GM23248 (cell line): ENCODE measurements around the gene STRA6. TPM values are rescaled to one million over a fixed set of nuclear protein-coding genes. Genes with fewer than 3 reads are reported as not detected.

ENCODE experiments used
- DNase-seq: peaks from one replicate; pipeline ENCODE4 v3.0.0-alpha.2; 2015
- H2AFZ ChIP-seq: fragments of 200-600 bp; sonication (generic); 2 replicates; pipeline ENCODE4 v1.6.1; 2016; ENCODE audit warnings: antibody characterized with exemption
- H3F3A ChIP-seq: fragments of 200-600 bp; sonication (generic); 2 replicates; pipeline ENCODE4 v1.6.1; 2016; ENCODE audit warnings: mild to moderate bottlenecking, antibody characterized with exemption, mixed run types; ENCODE audit not compliant: insufficient read depth
- H3K27ac ChIP-seq: fragments of 200-600 bp; sonication (generic); 2 replicates; pipeline ENCODE4 v1.5.1; 2016; ENCODE audit warnings: mild to moderate bottlenecking
- H3K27me3 ChIP-seq: fragments of 200-600 bp; sonication (generic); replicated peaks from 2 replicates; pipeline ENCODE4 v1.6.1; 2016; ENCODE audit warnings: mild to moderate bottlenecking; ENCODE audit not compliant: insufficient read depth
- H3K36me3 ChIP-seq: fragments of 200-600 bp; sonication (generic); 2 replicates; pipeline ENCODE4 v1.6.1; 2016; ENCODE audit warnings: low read depth, mild to moderate bottlenecking
- H3K4me1 ChIP-seq: fragments of 200-600 bp; sonication (generic); 2 replicates; pipeline ENCODE4 v1.6.1; 2016; ENCODE audit warnings: mild to moderate bottlenecking; ENCODE audit not compliant: insufficient read depth
- H3K4me2 ChIP-seq: fragments of 200-600 bp; sonication (generic); one replicate; pipeline ENCODE4 v1.6.1; 2016; ENCODE audit warnings: mild to moderate bottlenecking; ENCODE audit not compliant: unreplicated experiment
- H3K4me3 ChIP-seq: fragments of 200-600 bp; sonication (generic); 2 replicates; pipeline ENCODE4 v1.5.1; 2016; ENCODE audit warnings: mild to moderate bottlenecking
- H3K79me2 ChIP-seq: fragments of 200-600 bp; sonication (generic); 2 replicates; pipeline ENCODE4 v1.6.1; 2016; ENCODE audit warnings: mild to moderate bottlenecking; ENCODE audit not compliant: insufficient read depth
- H3K9ac ChIP-seq: fragments of 200-600 bp; sonication (generic); 2 replicates; pipeline ENCODE4 v1.6.1; 2016; ENCODE audit warnings: mild to moderate bottlenecking
- H3K9me2 ChIP-seq: fragments of 200-600 bp; sonication (generic); 2 replicates; pipeline ENCODE4 v1.6.1; 2016; ENCODE audit warnings: mixed run types, mild to moderate bottlenecking, moderate library complexity; ENCODE audit not compliant: insufficient read depth
- H3K9me3 ChIP-seq: fragments of 200-600 bp; sonication (generic); one replicate; pipeline ENCODE4 v1.6.1; 2017; ENCODE audit warnings: low read depth
- H4K20me1 ChIP-seq: fragments of 200-600 bp; sonication (generic); 2 replicates; pipeline ENCODE4 v1.6.0; 2016; ENCODE audit not compliant: insufficient read depth
- EZH2 ChIP-seq: fragments of 200-600 bp; sonication (generic); IDR thresholded peaks from 2 replicates; pipeline ENCODE4 v1.6.1; 2018; ENCODE audit warnings: antibody characterized with exemption, mild to moderate bottlenecking; ENCODE audit not compliant: insufficient read depth, poor library complexity, severe bottlenecking
- EZH2phosphoT487 ChIP-seq: fragments of 200-600 bp; sonication (generic); IDR thresholded peaks from 2 replicates; pipeline ENCODE4 v1.6.1; 2018; ENCODE audit warnings: antibody characterized with exemption, moderate library complexity, mild to moderate bottlenecking, low read depth; ENCODE audit not compliant: insufficient read depth
- WGBS, 2 experiments: methylation state at CpG; one replicate each; pipeline ENCODE4 v1.1.6; 2015 to 2017; ENCODE audit warnings: low lambda C conversion rate in 2 of 2, low coverage in 1 of 2; ENCODE audit errors: missing lambda C conversion rate in 2 of 2; 5-methylcytosine and 5-hydroxymethylcytosine counted together
- in situ Hi-C: fragments of 300-500 bp; cut with MboI; formaldehyde crosslinking; loops from 2 replicates; pipeline ENCODE4 v1.15.0; 2020
- polyA plus RNA-seq: library from polyadenylated mRNA; unstranded; fragments of >200 nt; fragmentation: Nextera tagmentation; extraction: Ambion mirVana; gene quantifications from 2 replicates; pipeline ENCODE4 v1.2.1, GENCODE V29; 2016
- total RNA-seq: library from RNA; depleted of rRNA; stranded (reverse); fragments of >200 nt; shearing (Covaris generic); gene quantifications from 2 replicates; pipeline ENCODE4 v1.2.3, GENCODE V29; 2014

STRA6 gene
- total and polyA plus RNA-seq, 2 experiments from 2014 or later: not detected

GRCh38 chr15:74234598-74234875, 31.9 kb upstream of the STRA6 start:
- H3K4me1 ChIP-seq: peaks cover 12% of the 10 kb centered on the region
- 68 to 73% methylated on average over 9 of the region's 9 CpGs for WGBS, 2 experiments
- in situ Hi-C loops: no loop called here

GRCh38 chr15:74233851-74234597, 31.4 kb upstream of the STRA6 start:
- peak; percentile 55 for DNase-seq
- in situ Hi-C loops: no loop called here

More at GRCh38 chr15:74234598-74234875, 31.9 kb upstream of the STRA6 start:
- Histone ChIP-seq H3K27ac (no peak overlapping the region), H3K4me3 (no peak overlapping the region), H4K20me1 (no peaks in the 10 kb centered on the region), H3K36me3 (no peaks in the 10 kb centered on the region), H3K9ac (no peak overlapping the region), H3K27me3 (no peaks in the 10 kb centered on the region), H3K4me2 (no peak overlapping the region), H3K9me3 (no peaks in the 10 kb centered on the region), H2AFZ (no peak overlapping the region), H3K9me2 (no peaks in the 10 kb centered on the region), H3K79me2 (no peaks in the 10 kb centered on the region), H3F3A (peaks cover 11% of the 10 kb centered on the region; the same call in 1 of the 2 replicates)
- TF ChIP-seq EZH2phosphoT487 (no peak), EZH2 (no peak)
- no peak for DNase-seq

GRCh38 chr15:74233373-74233772, 30.8 kb upstream of the STRA6 start:
- TF ChIP-seq EZH2phosphoT487 (no peak), EZH2 (no peak)
- H3K4me1 ChIP-seq: peaks cover 10% of the 10 kb centered on the region

More at GRCh38 chr15:74233851-74234597, 31.4 kb upstream of the STRA6 start:
- Histone ChIP-seq H4K20me1 (no peaks in the 10 kb centered on the region), H3K27me3 (no peaks in the 10 kb centered on the region), H3K36me3 (no peaks in the 10 kb centered on the region), H3K27ac (no peak overlapping the region), H3K4me3 (no peak overlapping the region), H3K4me2 (peak overlapping the region; percentile 2), H3F3A (peaks cover 7% of the 10 kb centered on the region; the same call in 1 of the 2 replicates), H3K9me2 (no peaks in the 10 kb centered on the region), H3K79me2 (no peaks in the 10 kb centered on the region), H3K9me3 (no peaks in the 10 kb centered on the region), H2AFZ (no peak overlapping the region), H3K9ac (no peak overlapping the region), H3K4me1 (peaks cover 10% of the 10 kb centered on the region)
- WGBS, 2 experiments: 58 to 75% methylated on average over 3 of the region's 3 CpGs
- no peak for TF ChIP-seq EZH2
- TF ChIP-seq EZH2phosphoT487: no peak

GRCh38 chr15:74231475-74231874, 28.9 kb upstream of the STRA6 start:
- H3K4me2 ChIP-seq: no peak overlapping the region
- no peak overlapping the region for H2AFZ ChIP-seq
- no peak for DNase-seq
- H3K9ac ChIP-seq: no peak overlapping the region
- peaks cover 7% of the 10 kb centered on the region; the same call in 1 of the 2 replicates for H3F3A ChIP-seq
- in situ Hi-C loops: no loop called here
- no peak for TF ChIP-seq EZH2
- TF ChIP-seq EZH2phosphoT487: no peak
- no peaks in the 10 kb centered on the region for H3K79me2 ChIP-seq
- no peaks in the 10 kb centered on the region for H3K27me3 ChIP-seq
- H3K4me1 ChIP-seq: peaks cover 10% of the 10 kb centered on the region
- 86 to 90% methylated on average over 10 of the region's 10 CpGs for WGBS, 2 experiments
- H3K9me3 ChIP-seq: no peaks in the 10 kb centered on the region
- H3K27ac ChIP-seq: no peak overlapping the region
- H3K4me3 ChIP-seq: no peak overlapping the region
- no peaks in the 10 kb centered on the region for H4K20me1 ChIP-seq
- H3K9me2 ChIP-seq: no peaks in the 10 kb centered on the region
- H3K36me3 ChIP-seq: no peaks in the 10 kb centered on the region

More at GRCh38 chr15:74233373-74233772, 30.8 kb upstream of the STRA6 start:
- Histone ChIP-seq H2AFZ (no peak overlapping the region), H3K9me3 (no peaks in the 10 kb centered on the region), H3K36me3 (no peaks in the 10 kb centered on the region), H4K20me1 (no peaks in the 10 kb centered on the region), H3K9ac (no peak overlapping the region), H3K4me2 (peak overlapping the region; percentile 2), H3K27ac (no peak overlapping the region), H3K9me2 (no peaks in the 10 kb centered on the region), H3K4me3 (no peak overlapping the region), H3K79me2 (no peaks in the 10 kb centered on the region), H3F3A (peaks cover 7% of the 10 kb centered on the region; the same call in 1 of the 2 replicates), H3K27me3 (no peaks in the 10 kb centered on the region)
- WGBS, 2 experiments: 63 to 70% methylated on average over 5 to 6 of the region's 6 CpGs
- no peak for DNase-seq
- in situ Hi-C loops: no loop called here
